ENCODE results near the gene GRIA1. TPM values are rescaled to one million over a fixed set of nuclear protein-coding genes. Genes with fewer than 3 reads are reported as not detected.

Gene GRIA1
- total and polyA plus RNA-seq, 10 of the 15 experiments (the other 5 are each of a cell fraction or from before 2014, with no cell fraction given): 0.04 to 0.18 (median 0.04) TPM; not detected in 7

- TF ChIP-seq, protein P1, sequence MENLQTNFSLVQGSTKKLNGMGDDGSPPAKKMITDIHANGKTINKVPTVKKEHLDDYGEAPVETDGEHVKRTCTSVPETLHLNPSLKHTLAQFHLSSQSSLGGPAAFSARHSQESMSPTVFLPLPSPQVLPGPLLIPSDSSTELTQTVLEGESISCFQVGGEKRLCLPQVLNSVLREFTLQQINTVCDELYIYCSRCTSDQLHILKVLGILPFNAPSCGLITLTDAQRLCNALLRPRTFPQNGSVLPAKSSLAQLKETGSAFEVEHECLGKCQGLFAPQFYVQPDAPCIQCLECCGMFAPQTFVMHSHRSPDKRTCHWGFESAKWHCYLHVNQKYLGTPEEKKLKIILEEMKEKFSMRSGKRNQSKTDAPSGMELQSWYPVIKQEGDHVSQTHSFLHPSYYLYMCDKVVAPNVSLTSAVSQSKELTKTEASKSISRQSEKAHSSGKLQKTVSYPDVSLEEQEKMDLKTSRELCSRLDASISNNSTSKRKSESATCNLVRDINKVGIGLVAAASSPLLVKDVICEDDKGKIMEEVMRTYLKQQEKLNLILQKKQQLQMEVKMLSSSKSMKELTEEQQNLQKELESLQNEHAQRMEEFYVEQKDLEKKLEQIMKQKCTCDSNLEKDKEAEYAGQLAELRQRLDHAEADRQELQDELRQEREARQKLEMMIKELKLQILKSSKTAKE (IDR thresholded peaks at IDR 0.05; ENCODE audit: low read depth, poor library complexity, severe bottlenecking): no peak
Measured at GRCh38 chr5:153671653-153672346, 181.3 kb downstream of the GRIA1 start (continued).

- H3K79me2 ChIP-seq (ENCODE audit: control insufficient read depth, insufficient read depth, low read length): no peaks in the 10 kb centered on the region
- H3K9ac ChIP-seq (ENCODE audit: control insufficient read depth, insufficient read depth, low read length): no peak overlapping the region
- H3K36me3 ChIP-seq (ENCODE audit: control insufficient read depth in 2 of 2, insufficient read depth in 2 of 2, low read length in 1 of 2): no peaks in the 10 kb centered on the region
- intact Hi-C loops (cut with micrococcal nuclease; ENCODE audit: unreplicated experiment) (no loop called here), in situ Hi-C loops (cut with MboI) (no loop called here)
- H3K4me3 ChIP-seq: no peak overlapping the region
- ChIA-PET RAD21 (ENCODE audit: unreplicated experiment) (no interaction called here), POLR2A (interaction anchor here (0.7 kb wide), 1 partner anchor 93 kb away, joined by 6 read pairs; no protein-coding TSS in a partner anchor), SMC1A (ENCODE audit: uncharacterized antibody, unreplicated experiment) (interaction anchor here (0.7 to 1.3 kb wide), 3 partner anchors 8 to 482 kb away, joined by 3 read pairs; no protein-coding TSS in a partner anchor), CTCF (no interaction called here)
- FAIRE-seq (no peak), DNase-seq (ENCODE audit: low read depth, low spot score) (no peak), ATAC-seq (no peak)
- no peaks in the 10 kb centered on the region for H3K27me3 ChIP-seq (replicated peaks in 1 of 2; ENCODE audit: control insufficient read depth in 2 of 2, insufficient read depth in 2 of 2, low read length in 1 of 2)
- no peak overlapping the region for H3K27ac ChIP-seq (ENCODE audit: control insufficient read depth, insufficient read depth)
- no peaks in the 10 kb centered on the region for H3K4me1 ChIP-seq (ENCODE audit: control insufficient read depth, insufficient read depth, low read length)
- TF ChIP-seq KAT2A (conservative IDR thresholded peaks at IDR 0.05; ENCODE audit: control insufficient read depth, low read depth, low read length) (no peak), E4F1 (IDR thresholded peaks at IDR 0.05; ENCODE audit: borderline replicate concordance, partially characterized antibody) (no peak), STAT3 (IDR thresholded peaks at IDR 0.05; ENCODE audit: low read depth, low read length) (no peak), IRF3 (IDR thresholded peaks at IDR 0.05) (no peak), ATF7 (IDR thresholded peaks at IDR 0.05; ENCODE audit: low read depth) (no peak), BMI1 (IDR thresholded peaks at IDR 0.05; ENCODE audit: borderline replicate concordance) (no peak), LARP7 (IDR thresholded peaks at IDR 0.05) (no peak), RELA (IDR thresholded peaks at IDR 0.05; ENCODE audit: borderline replicate concordance, partially characterized antibody) (no peak), BRCA1 (IDR thresholded peaks at IDR 0.05; ENCODE audit: low read depth, low read length) (no peak), SMAD5 (IDR thresholded peaks at IDR 0.05; ENCODE audit: low read depth) (no peak), HDAC2 (IDR thresholded peaks at IDR 0.05) (no peak)
- WGBS (ENCODE audit: insufficient coverage, insufficient replicate concordance, low lambda C conversion rate, missing lambda C conversion rate): 24% methylated on average over 6 of the region's 6 CpGs
- no peak overlapping the region for H2AFZ ChIP-seq (ENCODE audit: control insufficient read depth, low read depth, low read length)
- no peak overlapping the region for H3K4me2 ChIP-seq (ENCODE audit: control insufficient read depth, insufficient read depth)
- no peaks in the 10 kb centered on the region for H4K20me1 ChIP-seq (ENCODE audit: control insufficient read depth, insufficient read depth)
- BruUV-seq (replicated peaks): no TSS peak
- no peaks in the 10 kb centered on the region for H3K9me3 ChIP-seq (replicated peaks; ENCODE audit: control insufficient read depth, insufficient read depth, low read length)
Measured at GRCh38 chr5:153672347-153673090, 182.0 kb downstream of the GRIA1 start.

All from GM12878 (cell line).